ENCODE data around the gene ANKRD60. TPM values are rescaled to one million over a fixed set of nuclear protein-coding genes. Genes with fewer than 3 reads are reported as not detected.

The ANKRD60 gene
- total RNA-seq, 1 experiment from 2014 or later, result not detected

GRCh38 chr20:58244517-58245030, 16.1 kb upstream of the ANKRD60 start:
- no peak for DNase-seq (ENCODE audit: low read depth)

DNA sequence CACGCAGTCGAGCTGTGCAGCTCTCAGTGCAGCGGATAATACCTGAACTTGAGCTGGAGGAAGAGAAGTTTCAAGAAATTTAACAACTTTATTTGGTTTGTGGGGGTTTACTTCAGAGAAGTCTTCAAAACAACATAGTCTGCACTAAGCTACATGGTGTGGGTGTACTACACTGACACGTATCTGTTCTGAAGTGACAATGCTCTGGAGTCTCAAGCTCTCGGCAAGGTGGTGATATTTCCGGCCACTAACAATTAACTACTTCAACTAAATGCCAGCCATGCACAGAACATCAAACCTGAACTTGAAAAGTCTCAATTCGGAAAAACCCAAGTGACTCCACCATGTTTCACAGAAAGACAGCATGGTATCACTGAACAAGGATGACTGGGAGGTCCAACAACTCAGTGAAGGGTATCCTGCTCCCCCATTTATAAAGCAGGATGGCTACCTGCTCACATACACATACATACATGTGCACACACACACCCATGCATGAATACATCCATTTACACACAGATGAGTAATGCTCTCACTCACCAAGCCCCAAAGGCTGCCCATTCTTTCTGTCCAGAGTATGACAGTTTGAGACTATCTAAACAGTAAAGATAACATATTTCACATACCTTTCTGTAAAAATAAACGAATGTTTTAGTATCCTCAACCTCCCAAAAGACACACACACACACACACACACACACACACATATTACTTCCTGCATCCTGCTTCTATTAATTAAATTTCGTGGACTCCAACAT, 15.4 kb upstream of the ANKRD60 start:
- no peak for DNase-seq (ENCODE audit: low read depth)

DNA sequence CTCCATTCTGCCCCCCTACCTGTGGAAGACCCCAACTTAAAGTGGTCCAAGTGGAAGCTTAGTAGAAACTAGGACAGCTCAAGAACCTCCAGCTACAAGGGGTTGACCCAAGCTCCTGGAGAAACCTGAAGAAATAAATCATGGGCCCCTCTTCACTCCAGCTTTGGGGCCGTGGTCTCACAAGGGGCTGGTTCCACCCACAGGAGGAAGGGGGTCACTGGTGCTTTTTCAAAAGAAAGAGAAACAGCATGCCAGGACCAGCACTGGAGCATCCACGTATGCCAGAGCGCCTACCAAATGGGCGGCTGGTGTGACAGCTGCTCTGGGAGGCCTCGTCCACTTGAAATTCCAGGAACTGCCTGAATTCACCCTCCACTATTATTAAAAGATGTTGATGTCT, 14.4 kb upstream of the ANKRD60 start:
- DNase-seq (ENCODE audit: low read depth), result no peak

DNA sequence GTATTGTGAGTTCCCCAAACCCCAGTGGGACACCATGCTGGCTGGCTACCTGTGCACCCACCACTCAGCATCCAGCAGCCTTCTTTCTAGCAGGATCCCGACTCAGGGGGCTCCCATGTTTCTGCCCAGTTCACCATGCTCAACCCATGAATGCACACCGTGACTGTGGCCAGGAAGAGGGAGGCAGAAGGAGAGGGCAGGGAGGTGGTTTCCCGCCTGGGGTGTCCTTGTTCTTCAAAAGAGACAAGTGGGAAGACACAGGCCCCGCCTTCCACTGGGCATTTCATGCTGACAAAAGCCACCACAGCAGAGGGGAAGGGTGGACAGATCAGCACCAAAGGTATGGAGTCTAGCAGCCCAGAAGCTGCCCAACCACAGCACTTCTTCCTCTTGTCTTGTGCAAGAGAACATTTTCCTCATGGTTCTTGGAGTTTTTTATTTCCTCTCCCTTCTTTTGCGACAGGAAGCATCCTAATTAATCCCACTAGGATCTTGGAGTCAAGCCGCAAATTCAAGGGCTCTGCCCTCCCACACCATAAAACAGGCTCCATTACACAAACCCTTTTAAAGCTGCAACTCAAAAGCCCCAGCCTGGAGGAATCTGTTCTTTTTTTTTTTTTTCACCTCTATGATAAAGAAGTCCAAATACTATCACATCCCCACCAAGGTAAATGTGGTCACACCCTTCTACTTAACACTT, 13.5 kb upstream of the ANKRD60 start:
- DNase-seq (ENCODE audit: low read depth), result no peak

DNA sequence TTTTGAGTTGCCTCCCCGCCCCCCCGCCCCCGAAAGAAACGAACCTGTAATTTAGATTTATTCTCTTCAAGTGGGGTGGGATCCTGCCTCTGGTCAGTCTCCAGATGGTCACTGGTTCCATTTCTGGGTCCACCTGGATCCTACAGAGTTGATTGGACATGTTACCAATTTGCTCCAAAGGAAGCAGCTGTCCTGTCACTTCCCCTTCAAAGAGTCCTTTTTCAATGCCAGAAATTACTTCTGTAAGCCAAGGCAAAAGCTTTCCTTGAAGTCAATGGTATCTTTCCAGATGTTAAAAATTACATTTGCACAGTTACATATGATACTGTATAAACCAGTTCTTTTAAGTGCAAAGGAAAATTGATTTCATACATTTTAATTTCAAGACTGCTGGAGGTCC, 12.0 kb upstream of the ANKRD60 start:
- DNase-seq (ENCODE audit: low read depth), result no peak

DNA sequence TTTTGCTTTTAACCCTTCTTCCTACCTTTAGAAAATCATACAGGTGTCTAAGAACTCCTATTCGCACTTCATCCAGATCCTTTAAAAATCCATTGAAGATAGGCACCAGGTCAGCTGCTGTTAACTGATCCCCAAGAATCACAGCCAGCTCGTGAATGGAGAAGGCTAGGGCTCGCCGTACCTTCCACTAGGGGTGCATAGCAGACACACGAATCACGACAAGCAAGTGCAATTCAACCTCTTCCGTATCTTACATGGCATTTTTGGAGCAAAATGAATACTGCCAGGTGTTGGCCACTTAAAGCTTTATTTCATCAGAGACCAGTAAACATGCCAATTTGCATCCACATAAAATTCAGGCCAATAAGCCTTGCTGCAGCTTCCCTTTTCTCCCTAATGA, 10.8 kb upstream of the ANKRD60 start:
- DNase-seq (ENCODE audit: low read depth), result no peak

DNA sequence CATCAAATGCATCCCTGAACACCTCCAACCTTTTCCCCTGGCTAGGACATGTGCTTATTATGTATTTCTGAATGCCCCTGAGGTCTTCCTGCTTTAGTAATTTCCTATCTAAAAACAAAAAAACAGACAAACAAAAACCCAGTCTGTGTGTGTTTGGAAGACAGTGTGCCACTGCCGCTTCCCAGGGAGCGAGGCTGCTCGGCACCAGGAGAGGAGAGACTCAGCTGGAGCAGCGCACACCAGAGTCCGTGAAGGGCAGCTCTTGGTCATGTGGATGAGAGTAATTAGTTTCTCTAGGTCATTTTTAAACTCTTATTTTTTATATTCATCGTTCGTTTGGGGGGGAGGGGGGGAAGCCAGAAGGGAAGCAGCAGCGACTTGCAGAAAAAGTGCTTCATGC, 10.0 kb upstream of the ANKRD60 start:
- no peak for DNase-seq (ENCODE audit: low read depth)

- DNase-seq (ENCODE audit: low read depth), result peak; percentile 42
These were observed 9.1 kb upstream of the ANKRD60 start for GRCh38 chr20:58237318-58238132.

GRCh38 chr20:58236612-58237317, 8.3 kb upstream of the ANKRD60 start:
- DNase-seq (ENCODE audit: low read depth), result peak; percentile 84

DNA sequence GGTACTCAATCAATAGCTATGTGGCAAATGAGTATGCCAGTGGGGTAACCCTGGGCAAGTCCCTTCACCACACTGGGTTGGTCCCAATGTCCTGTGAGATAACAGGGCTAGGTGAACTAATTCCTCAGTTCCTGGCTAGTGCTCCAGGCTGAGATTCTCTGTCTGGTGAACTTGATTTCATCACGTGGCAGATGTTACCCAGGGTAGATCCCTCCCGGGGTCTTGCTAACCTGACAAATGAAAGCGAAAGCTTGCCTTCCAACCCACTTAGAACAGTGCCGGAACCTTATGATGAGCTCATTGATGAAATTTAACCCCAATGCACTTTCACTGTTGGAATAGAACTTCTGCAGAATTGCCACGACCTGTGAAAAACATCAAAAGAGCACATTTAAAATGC, 6.6 kb upstream of the ANKRD60 start:
- peak; percentile 48 for DNase-seq (ENCODE audit: low read depth)

DNA sequence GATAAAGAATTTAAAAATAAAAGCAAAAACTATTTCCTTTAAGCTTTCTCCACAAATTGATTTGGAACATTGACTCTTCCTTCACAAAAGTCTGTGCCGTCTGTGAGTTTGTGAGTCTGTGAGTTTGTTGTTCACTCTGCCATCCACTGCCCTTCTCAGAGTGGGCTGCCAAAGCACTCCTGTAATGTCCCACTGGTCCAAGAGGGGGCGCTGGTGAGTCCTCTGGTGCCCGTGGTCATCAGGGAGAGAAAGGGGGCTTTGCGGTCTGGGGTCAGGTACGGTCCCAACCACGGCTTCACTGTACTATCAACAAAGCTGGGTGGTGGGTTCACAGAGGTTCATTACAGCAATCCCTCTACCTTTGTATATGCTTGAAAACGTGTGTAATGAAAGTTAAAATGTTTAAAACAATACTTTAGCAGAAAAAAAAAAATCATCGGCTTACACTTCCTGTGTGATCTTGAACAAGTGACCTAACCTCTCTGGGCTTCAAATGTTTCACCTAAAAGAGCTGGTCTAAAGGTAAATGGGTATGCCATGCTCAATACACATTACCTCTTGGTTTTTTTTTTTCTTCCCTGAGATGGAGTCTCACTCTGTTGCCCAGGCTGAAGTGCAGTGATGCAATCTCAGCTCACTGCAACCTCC, 5.6 kb upstream of the ANKRD60 start:
- peak; percentile 34 for DNase-seq (ENCODE audit: low read depth)

GRCh38 chr20:58233393-58233792, 4.9 kb upstream of the ANKRD60 start:
- no peak for DNase-seq (ENCODE audit: low read depth)

DNA sequence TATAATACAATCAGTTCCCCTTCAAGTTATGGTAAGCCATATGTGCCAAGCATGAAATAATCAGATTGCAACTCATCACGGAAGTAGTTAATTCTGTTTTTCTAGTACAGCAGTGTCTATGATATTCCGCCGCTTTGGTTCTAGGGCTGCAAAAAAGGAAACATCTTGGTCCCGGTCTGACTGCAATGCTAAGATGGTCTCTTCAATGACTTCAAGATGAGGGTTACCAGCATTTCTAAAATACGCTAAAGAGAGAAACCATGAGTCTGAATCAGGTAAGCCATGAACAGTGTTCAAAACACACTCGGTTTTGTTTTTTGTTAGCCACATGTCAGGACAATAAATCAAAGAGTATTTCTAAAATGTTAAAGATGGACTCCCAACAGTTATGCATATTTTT, 3.2 kb upstream of the ANKRD60 start:
- DNase-seq (ENCODE audit: low read depth), result no peak

- DNase-seq (ENCODE audit: low read depth), result no peak
These were observed 845 bp upstream of the ANKRD60 start for GRCh38 chr20:58229198-58229798.

GRCh38 chr20:58228103-58228483, 360 bp downstream of the ANKRD60 start:
- DNase-seq (ENCODE audit: low read depth), result peak; percentile 21

GRCh38 chr20:58227391-58228102, 906 bp downstream of the ANKRD60 start:
- no peak for DNase-seq (ENCODE audit: low read depth)

- DNase-seq (ENCODE audit: low read depth), result no peak
These were observed 2.8 kb downstream of the ANKRD60 start for GRCh38 chr20:58225452-58226200.

DNA sequence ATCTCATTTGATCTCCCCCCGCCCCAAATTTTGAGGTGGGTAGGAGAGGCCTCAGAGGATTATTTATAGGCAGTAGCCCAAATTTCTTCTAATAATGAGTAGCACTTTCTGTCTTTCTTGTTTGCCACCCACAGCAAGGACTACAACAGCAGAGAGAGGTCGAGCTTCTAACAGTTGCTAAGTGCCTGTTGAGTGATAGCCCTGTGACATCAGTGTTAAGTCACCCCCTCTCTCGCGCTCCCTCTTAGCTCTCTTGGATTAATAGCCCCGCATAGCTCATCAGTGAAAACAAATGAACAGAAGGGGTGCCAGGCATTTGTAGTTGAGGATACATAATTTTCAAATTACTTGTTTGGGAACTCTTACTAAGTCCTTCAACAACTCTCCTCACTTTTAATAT, 3.5 kb downstream of the ANKRD60 start:
- no peak for DNase-seq (ENCODE audit: low read depth)

- peak; percentile 35 for DNase-seq (ENCODE audit: low read depth)
These were observed 4.4 kb downstream of the ANKRD60 start for GRCh38 chr20:58224097-58224496.
